Tibial nerve (tissue), 3 donors: ENCODE measurements around the gene RGSL1.

Source experiments
- POLR2A ChIP-seq, 2 donors: fragments of 450-650 bp; IDR thresholded peaks; one replicate each; pipeline ENCODE4 v1.6.1; 2017; ENCODE audit warnings: antibody characterized with exemption in 2 of 2, mild to moderate bottlenecking in 2 of 2, moderate library complexity in 2 of 2
- TF ChIP-seq, protein P1 (sequence below), 5 experiments: fragments of 200-600 bp in 3 of 5; fragments of 450-650 bp in 2 of 5; sonication (generic) in 3 of 5; IDR thresholded peaks; one replicate each; pipeline ENCODE4 v1.5.1; 2016 to 2019; ENCODE audit warnings: antibody characterized with exemption in 5 of 5, mild to moderate bottlenecking in 3 of 5, moderate library complexity in 2 of 5

DNA sequence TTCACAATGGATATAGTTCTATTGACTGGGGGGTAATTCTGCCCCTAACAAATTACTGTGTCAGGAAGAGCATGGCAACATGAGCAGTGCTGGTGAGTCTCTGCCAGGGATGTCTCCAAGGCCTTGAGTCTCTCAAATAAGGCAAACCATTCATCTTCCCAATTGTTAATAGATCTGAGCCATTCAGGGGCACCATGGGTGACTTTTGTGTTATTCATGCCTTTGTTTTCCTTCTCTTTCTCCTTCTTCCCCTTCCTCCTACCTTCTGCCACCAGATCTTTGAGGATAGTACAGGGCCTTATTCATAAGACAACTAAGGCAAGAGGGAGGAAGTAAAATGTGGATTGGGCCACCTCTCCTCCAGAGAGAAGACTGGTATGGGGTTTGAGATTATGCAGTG, at the start of gene RGSL1:
- TF ChIP-seq, protein P1, sequence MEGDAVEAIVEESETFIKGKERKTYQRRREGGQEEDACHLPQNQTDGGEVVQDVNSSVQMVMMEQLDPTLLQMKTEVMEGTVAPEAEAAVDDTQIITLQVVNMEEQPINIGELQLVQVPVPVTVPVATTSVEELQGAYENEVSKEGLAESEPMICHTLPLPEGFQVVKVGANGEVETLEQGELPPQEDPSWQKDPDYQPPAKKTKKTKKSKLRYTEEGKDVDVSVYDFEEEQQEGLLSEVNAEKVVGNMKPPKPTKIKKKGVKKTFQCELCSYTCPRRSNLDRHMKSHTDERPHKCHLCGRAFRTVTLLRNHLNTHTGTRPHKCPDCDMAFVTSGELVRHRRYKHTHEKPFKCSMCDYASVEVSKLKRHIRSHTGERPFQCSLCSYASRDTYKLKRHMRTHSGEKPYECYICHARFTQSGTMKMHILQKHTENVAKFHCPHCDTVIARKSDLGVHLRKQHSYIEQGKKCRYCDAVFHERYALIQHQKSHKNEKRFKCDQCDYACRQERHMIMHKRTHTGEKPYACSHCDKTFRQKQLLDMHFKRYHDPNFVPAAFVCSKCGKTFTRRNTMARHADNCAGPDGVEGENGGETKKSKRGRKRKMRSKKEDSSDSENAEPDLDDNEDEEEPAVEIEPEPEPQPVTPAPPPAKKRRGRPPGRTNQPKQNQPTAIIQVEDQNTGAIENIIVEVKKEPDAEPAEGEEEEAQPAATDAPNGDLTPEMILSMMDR (IDR thresholded peaks at IDR 0.05), result no peak
- TF ChIP-seq POLR2A (IDR thresholded peaks at IDR 0.05), result no peak
